ENCODE measurements around the gene AAGAB.

The AAGAB gene

DNA sequence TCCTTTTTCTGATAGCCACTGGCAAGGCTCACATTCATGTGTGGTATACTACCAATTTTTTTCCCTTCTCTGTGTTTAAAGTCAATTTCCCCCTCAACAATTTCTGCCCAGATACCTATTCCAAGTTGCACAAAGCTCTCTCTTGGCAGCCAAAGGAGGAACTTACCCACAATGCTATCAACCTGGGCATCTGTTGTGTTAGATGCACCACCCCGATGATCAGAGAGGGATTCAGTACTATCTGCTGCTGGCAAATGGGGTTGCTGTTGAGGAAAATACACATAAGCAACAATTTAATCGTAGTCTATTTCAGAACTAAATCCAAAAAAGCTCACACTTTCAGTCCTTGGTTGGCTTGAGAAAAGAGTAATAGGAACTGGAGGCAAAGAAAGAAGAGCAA lies 46.1 kb downstream of the AAGAB start:
- no peak for DNase-seq (ENCODE audit: low spot score)

DNA sequence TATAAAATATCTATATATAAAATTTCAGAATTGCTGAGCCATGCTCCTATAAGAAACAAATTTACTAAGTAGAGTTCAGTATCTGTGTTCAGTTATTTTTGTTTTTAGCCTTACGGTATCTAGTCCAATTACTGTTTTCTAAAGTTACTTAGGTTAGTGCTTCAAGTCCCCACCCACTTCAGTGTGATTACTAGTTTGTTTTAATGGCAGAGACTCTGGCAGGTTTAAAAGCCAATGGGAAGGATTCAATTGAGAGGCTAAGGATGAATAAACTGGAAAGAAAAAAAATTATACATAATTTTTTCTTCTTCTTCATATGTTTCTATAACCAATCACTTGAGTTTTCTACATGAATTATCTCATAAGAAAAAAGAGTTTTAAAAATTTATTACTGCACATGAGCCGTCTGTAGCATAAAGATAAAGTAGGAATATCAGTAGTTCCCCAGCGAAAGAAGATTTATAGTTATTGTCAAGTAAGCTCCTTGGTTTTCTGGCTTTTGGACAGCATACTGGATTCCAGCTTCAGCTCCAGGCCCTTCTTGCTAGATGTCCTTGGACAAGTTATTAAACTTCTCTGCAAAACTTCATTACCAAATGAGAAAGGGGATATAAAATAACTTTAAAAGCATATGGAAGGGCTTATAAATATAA lies 46.8 kb downstream of the AAGAB start:
- no peak for DNase-seq (ENCODE audit: low spot score)

DNA sequence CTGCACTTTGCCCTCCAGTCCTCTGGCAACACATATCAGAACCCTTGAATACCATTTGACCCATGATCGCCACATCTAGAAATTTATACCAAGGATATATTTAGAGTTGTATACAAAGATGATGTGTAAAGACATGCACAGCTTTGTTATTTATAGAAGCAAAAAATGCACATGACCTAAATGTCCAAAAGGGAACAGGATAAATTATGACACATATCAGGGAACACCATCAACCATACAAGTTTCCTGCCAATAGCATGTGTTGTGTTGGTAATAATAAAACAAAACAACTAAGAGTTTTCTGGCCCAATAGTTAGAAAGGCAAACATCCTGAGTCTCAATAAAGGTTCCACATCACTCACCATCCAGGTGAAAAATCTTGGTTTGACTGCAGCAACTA lies 51.5 kb downstream of the AAGAB start:
- DNase-seq (ENCODE audit: low spot score), result no peak

DNA sequence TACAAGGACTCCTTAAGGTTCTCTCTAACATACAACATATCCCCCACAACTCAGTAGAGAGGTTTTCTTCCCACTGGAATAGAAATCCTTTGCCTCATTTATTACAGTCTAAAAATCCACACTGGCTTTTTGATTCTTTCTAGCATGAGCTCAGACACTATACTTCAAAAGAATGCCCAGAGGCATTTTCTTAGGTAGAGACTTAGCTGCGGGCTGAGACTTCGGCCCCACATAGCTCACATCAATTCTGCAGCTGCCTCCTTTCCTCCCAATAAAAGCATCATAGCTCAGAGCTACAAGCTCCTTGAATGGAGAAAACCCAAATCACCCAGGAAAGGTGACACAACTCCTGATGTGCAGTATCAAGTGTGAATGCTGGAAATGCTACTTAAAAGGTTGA lies 52.4 kb downstream of the AAGAB start:
- no peak for DNase-seq (ENCODE audit: low spot score)

DNA sequence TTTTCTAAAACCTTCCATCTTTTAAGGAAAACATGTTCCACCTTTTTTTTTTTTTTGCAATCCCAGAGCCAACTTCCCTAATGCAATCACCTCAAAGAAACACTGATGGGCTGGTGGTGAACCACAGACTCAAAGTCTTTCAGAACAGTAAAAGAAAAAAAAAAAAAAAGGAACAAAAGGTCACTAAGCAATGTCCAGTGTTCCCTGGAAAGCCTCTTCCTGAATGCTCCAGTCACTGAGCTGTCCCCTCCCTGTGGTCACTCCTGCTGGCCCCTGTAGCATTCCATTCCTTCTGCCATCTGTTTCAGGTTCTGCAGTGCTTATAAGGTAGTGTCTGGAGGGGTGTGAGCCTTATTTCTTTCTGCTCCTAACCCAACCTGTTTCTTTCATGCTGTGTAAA lies 53.3 kb downstream of the AAGAB start:
- no peak for DNase-seq (ENCODE audit: low spot score)

DNA sequence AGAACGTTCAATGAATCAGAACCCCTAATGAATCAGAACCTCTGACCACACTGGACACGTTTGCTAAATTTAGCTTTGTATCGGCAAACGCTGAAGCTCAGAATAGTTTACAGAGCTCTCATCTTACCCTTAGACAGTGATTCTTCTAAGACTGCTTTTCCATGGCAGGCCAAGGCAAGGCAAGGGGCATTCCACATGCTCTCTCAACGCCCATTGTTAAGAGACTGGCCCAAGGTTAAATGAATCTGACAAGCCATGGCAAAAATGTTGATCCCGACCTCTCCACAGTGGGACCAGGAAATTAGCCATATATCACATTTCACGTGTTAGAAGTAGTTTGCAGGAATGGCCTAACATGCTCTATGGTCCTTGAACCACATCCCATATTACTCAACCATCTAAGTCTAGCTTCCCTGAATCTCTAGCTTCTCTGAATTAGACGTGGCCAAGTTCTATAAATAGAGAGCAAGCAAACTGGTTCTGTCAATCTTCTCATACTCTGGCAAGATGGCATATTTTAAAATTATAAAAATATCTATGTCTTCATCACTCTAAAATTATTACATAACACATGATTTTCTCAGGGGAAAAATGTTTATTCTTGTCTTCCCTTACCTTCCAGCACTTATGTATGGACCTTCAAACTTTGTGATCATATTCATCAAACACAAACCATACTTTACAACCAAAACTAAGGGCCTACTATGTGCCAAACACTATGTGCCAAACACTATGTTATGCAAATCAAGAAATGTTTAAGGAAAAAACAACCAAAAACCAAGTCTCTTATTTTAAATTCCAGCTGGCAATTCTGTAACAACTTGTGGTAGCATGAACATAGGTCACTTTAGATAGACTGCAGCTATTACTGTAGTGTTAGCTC lies 54.3 kb downstream of the AAGAB start:
- DNase-seq (ENCODE audit: low spot score), result no peak

DNA sequence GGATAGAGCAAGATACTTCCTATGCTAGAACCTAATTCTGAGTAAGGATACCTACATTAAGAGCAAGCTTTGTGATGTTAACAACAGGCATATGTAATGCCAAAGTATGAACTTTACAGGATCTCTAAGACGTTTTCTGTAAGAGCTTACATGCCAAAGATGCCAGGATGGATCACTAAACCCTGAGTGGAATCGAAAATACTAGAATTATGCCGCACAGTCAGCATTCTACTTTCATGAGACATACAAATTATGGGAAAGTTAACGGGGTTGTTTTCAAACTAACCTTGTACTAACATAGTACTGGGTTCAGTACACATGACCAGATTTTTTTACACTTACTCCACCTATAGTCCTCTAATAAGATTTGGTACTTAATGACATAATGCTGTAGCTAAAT lies 55.1 kb downstream of the AAGAB start:
- DNase-seq (ENCODE audit: low spot score), result no peak

DNA sequence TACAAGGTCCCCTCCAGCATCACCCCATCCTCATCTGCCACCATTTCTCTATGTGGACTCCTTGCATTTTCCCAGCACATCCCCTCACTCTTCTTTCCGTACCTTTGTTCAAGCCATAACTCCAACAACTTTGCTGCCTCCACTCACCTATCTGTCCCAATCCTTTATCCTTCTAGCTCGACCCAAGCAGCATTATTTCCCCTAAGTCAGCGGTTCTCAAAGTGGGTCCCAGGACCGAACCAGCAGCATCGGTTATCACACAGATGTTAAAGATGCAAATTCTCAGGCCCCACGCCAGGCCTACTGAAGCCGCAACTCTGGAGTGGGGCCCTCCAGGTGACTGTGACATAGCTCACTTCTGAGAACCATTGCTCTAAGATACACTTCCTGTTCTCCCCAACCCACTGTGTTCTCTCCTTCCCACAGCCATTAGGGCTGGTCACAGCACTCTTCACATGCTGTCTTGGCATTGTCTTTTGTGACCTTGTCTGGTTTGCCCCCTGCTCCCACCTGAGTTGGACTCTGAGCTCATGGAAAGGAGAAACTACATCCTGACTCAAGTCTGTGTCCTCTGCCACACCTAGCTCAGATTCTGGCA lies 56.2 kb downstream of the AAGAB start:
- no peak for DNase-seq (ENCODE audit: low spot score)

DNA sequence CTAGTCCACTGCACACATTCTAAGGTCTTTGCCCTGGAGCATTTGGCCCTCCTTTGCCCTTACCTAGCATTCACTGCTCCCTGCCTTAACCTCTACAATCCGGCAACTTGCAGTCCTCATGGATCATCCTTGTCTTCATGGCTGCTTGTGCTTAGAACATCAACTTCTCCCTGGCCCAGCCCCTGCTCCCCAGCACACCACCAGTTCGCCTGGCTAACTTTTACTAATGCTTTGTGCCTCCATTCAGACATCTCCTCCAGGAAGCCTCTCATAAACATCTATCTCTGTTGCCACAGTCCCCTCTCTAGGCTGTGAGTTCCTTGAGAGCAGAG lies 57.1 kb downstream of the AAGAB start:
- no peak for DNase-seq (ENCODE audit: low spot score)

DNA sequence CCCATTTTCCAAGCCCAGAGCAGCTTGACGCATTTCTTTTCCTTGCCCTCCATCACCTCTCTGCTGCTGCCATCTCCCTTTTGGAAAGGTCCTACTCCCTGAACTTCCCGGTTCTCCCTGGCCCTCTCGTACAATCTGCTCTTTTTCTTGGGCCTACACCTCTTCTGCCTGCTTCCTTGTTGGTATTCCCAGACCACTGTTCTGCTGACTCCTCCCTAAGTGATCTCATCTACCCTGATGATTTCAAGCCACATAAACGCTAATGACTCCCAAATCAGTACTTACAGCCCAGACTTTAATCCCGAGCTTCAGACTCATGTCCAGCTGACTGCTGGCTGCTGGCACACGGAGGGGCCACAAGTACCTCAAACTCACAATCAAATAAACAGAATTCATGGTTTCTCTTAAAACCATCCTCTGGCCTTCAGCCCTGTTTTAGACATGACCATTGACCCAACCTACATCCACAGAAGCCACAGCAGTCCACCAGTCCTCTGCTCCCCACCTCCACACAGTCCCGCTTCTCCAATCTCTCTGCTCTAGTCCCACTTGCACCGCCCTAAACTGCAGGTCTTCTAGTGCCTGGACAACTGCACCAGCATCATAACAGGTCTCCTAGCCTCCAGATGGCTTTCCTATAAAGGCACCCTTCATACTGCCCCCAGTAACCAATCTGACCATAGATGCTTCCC lies 57.6 kb downstream of the AAGAB start:
- no peak for DNase-seq (ENCODE audit: low spot score)

DNA sequence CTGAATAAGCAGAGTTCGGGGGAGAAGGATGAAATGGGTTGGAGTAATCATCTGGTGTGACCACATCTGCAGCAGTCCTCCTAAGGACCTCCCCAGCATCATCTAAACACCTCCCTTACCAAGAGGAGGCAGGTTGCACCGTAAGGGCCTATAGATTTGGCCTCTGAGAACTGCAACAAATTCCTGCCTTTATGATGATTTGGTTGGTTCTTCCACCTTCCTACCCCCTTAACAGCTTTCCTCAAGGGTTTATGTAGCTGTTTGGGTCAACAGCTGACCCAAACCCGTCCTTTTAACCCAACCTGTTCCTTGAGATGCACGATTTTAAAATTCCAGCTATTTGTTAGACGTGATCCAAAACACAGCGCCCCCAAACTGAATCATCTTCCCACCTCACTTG lies 58.2 kb downstream of the AAGAB start:
- no peak for DNase-seq (ENCODE audit: low spot score)

DNA sequence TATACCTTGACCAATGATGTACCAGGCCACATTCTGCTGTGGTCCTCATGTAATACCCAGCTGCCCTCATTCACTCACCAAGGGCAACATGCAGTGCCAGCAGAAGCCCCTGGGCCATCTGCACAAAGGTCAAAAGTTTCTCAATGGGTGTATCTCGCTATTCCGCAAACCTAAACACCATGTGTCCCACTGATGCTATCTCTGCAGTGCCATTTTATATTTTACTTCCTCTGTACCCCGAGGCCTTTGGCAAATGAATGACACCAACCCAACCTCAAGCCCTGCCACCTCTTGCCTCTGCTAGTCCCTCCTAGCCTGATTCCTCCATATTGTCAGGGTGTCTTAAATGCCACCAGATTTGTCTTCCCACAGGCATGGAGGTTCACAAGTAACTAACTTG lies 59.2 kb downstream of the AAGAB start:
- no peak for DNase-seq (ENCODE audit: low spot score)

DNA sequence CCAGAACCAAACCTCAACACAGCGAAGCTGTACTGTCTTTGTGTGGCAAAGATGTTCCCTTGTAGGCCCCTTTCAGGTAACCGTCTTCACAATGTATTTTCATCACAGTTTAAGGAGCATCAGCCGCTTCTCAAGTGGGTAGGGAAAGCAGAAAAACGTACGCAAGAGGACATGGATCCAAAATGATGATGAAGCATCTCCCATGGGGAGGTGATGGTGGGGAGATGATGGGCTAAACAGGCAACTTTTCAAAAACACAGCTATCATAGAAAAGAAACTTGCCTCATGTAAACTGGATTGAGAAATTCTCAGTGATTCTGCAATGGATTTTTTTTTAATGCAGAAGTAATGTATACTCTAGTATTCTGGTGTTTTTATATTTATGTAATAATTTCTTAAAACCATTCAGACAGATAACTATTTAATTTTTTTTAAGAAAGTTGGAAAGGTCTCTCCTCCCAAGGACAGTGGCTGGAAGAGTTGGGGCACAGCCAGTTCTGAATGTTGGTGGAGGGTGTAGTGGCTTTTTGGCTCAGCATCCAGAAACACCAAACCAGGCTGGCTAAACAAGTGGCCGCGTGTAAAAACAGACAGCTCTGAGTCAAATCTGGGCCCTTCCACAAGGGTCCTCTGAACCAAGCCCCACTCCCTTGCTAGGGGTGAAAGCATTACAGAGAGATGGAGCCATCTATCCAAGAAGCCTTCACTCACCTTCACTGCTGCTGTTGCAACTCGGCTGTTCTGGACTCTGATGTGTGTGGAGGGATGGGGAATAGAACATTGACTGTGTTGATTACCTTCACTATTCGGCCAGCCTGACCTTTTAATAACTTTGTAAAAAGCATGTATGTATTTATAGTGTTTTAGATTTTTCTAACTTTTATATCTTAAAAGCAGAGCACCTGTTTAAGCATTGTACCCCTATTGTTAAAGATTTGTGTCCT lies 60.0 kb downstream of the AAGAB start:
- DNase-seq (ENCODE audit: low spot score), result no peak

DNA sequence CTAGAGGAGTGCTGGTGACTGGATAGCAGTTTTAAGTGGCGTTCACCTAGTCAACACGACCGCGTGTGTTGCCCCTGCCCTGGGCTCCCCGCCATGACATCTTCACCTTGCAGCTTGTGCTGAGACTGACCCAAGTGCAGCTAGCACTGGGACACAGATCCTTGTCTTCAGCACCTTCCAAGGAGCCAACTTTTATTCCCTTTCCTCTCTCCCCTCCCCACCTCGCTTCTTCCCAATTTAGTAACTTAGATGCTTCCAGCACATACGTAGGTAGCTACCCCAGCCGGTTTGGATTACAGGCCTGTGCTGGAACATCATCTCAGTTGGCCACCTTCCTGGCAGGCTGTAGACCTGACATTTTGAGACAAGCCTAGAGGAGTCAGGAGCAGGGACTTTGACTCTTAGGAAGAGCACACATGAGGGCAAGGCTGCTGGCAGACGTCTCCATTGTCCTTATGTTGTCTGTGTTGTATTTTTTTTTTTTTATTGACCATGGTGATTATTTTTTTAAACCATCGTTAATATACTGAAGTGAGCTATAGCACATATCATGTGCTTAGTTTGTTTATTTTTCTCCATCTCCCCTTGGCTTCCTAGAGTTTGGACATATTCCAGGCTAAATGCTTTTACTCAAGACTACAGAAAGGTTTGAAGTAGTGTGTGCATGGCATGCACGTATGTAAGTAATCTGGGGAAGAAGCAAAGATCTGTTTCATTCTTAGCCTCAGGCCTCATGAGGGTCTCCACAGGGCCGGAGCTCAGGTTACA lies 61.1 kb downstream of the AAGAB start:
- no peak for DNase-seq (ENCODE audit: low spot score)

DNA sequence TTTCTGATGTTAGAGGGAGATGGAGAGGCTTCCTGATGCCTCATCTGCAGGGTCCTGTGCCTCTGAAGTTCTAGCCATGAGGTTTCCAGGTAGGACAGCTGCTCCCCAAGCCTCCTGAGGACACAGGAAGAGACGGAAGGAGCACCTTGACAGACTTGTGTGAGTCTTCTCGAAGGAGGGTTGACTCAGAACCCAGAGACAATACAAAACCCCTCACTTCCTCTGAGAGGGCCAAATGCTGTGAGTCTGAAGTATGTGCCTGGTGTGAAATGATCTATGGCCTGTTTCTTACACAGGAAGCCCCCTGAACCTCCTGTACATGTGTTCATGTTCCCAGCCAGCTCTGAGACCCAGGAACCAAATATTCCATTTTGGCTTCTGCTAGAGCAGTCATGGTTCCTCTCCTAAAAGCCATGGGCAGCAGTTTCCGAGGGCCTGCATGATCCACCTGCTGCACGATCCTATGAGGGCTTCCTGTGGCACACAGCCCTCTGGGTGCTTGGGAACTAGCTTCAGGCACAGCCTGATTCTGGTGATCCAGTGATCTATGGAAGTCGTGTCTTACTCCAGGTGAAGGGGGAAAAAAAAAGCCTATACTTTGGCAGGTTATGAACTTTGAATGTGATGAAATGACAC lies 62.2 kb downstream of the AAGAB start:
- DNase-seq (ENCODE audit: low spot score), result no peak

DNA sequence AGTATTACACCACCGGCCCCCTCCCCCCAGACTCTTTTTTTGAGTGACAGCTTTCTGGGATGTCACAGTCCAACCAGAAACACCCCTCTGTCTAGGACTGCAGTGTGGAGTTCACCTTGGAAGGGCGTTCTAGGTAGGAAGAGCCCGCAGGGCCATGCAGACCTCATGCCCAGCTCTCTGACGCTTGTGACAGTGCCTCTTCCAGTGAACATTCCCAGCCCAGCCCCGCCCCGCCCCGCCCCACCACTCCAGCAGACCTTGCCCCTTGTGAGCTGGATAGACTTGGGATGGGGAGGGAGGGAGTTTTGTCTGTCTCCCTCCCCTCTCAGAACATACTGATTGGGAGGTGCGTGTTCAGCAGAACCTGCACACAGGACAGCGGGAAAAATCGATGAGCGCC lies 63.6 kb downstream of the AAGAB start:
- DNase-seq (ENCODE audit: low spot score), result no peak

DNA sequence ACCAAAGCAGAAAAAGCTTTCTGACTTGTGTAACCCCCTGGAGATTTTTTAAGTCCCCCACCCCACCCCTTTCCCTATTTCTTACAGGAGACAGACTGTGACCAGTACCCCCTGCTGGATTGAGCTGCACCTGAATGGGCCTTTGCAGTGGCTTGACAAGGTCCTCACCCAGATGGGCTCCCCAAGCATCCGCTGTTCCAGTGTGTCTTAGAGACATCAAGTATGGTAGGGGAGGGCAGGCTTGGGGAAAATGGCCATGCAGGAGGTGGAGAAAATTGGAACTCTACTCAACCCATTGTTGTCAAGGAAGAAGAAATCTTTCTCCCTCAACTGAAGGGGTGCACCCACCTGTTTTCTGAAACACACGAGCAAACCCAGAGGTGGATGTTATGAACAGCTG lies 64.1 kb downstream of the AAGAB start:
- DNase-seq (ENCODE audit: low spot score), result no peak

DNA sequence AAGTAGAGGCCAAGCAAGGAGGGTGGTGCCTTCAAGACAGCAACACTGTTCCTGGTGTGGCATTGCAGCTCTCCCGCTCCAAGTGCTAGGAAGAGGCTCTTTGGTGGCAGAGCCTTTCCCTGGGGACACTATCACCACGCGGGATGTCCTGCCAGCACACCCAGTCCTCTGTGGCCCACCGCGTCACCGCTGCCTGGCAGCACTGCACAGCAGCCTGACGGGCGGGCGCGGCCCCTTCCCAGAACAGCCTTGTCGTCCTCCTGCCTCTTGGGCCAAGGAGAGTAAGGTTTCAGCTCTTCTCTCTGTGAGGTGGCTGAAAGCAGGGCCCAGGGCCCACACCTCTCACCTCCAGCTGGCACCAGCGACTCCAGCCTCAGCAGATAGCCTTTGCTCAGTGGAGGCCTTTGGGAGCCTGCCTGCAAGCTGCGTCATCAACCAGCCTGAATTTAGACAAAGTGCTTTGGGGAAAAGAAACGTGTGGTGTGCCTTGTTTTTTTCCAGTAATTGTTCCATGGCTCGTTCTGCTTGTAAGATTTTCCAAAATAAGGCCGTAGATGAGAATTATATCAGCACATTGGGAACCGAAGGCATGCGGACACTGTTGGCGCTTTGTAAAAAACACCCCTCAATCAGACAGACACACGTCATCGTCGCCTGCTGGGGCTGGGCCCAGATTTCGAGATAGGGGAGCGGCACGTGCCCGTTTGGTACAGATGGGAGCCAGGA lies 65.0 kb downstream of the AAGAB start:
- DNase-seq (ENCODE audit: low spot score), result no peak

DNA sequence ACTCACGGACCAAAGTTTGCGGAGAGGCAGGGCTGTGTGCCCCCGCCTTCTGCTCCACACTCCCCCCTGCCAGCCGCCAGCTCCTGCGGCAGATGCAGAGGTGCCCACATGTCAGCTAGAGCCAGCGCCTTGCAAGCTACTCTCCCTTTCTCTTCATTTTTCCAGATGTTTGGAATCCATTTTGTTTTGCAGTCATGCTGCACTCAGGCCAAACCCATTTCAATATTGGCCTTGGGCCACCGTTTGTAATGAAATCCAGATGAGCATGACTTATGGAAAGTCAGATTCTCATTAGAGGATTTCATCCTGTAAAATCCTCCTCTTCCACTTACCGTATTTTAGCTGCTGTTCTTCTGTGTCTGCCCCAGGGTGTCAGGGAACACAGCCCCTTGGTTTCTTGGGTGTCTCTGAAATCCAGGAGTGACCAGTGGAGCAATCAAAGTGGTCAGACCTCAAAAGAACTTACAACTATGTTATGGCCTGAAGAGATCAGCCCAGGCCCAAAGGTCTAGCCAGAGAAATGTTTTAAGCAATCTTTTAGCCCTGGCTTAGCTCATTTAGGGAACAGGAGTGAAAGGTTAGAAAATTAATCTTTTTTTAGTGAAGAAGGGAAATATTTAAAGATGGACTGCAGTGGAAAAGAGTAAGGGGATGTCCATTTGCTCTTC lies 65.8 kb downstream of the AAGAB start:
- DNase-seq (ENCODE audit: low spot score), result no peak
